ENCODE data around the gene METTL24.
"Not testable (repeated sequence)": the region's sequence is repeated elsewhere in the genome, so short reads cannot be mapped to it uniquely, and the experiment has no call there.

Gene METTL24

DNA sequence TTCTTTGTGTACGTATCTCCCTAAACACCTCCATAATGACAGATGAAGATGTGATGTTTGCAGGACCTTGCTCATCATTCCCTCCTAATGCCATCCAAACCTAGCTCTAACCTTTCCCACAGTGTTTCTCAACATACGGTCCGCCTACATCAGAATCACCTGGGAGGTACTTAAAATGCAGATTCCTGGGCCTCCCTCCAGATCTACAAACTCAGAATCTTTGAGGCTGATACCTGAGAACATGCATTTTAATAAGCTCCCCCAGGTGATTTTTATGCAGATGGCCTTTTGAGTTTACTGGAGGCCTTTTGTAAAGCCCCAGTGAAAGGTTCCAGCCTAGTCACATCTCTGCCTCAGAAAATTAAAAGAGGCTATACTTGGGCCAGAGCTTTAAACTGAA is 40.5 kb downstream of the METTL24 start:
- no peak for DNase-seq (ENCODE audit: extremely low read depth in 1 of 2, low read depth in 1 of 2)

DNA sequence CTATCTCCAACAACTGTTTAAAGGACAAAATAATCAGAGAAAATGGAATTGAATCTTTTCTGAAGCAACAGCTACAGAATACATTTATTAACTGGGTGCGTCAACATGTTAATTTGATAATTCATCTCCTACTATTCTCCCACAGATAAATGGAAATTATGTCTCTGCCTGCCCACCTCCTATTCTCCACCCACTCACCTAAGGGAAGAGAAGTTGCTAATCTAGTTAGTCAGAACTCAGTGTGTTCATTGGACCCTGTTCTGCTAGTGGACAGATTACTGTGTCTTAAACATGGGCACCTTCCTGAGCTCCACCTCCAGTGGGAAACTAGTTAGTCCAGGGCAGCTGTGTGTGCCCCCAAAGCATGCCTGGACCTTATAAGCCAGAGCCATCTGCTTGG is 41.0 kb downstream of the METTL24 start:
- DNase-seq (ENCODE audit: extremely low read depth in 1 of 2, low read depth in 1 of 2): no peak

DNA sequence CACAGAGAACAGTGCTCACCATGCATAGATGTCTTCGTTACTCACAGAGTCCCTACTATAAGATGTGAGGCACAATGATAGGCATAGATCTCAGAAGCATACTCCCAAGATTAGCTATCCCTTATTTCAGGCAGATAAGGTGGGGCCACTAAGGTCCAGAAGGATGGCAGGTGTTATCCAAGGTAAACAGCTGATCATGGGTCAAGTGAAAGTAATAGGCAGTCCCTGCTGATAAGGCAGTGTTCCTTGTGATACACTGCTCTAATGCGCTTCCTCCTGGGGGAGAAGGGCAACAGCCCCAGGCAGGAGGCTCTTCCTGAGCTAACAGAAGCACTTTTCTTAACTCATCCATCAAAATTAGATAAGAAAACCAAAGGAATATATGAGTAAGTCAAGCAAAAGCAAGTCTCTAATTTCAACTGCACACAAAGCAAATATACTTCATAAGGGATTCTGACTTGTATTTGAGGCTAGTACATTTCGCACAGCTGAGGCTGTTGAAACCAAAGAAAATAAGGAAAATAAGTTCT is 42.2 kb downstream of the METTL24 start:
- no peak for DNase-seq (ENCODE audit: extremely low read depth in 1 of 2, low read depth in 1 of 2)

DNA sequence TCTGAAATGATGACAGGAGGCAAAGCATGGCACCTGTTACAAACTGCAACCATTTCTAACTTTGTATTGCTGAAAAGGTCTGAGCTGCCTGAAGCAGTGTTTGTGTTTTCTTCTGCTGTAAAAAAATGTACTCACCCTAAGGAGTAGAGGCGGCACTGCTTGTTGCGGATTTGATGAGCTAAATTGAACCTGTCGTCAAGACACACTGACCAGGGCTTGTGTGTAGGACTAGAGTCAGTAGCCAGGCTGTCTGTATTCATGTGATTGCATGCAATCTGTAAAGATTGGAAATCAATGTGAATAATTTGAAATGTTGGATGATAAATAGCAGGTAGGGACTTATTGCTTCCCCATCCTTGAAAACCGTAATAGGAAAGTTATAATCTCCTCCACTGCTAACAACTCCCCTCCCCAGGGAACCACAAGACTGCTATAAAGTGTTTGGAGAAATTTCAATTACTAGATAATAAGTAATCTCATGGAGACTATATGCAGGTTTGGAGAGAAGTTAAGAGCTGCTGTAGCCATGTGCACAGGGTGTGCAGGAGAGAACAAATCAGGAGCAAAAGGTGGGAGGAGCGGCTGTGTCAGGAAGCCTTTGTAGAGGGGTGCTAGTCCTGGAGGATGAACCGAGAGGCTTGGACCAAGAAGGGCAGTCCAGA is 42.8 kb downstream of the METTL24 start:
- no peak for DNase-seq (ENCODE audit: extremely low read depth in 1 of 2, low read depth in 1 of 2)

DNA sequence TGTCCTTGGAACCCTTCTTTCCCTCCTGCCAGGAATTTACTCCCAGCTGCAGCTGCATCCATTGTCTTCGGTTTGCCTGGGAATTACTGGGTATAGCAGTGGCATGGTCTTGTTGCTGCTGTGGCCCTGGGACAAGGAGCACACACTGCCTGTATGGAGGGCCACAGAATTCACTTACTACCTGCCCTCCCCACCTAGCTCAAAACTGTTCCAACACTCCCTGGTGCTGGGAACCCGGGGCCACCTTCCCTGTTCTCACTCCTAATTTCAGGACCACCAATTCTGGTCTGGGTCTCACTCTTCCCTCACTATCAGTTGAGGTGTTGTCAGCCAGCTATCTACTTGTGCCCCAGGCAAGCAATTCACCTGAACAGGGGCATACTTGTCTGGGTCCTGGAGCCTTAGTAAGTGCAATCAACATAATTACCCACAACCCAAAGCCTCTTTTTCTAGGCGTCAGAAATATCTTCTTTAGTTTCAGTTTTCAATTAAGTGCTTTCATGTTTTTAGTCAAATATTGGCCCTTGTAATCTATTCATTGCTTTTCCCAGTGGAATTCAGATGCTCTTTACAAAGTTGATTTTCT is 47.2 kb downstream of the METTL24 start:
- DNase-seq (ENCODE audit: extremely low read depth in 1 of 2, low read depth in 1 of 2): no peak

DNA sequence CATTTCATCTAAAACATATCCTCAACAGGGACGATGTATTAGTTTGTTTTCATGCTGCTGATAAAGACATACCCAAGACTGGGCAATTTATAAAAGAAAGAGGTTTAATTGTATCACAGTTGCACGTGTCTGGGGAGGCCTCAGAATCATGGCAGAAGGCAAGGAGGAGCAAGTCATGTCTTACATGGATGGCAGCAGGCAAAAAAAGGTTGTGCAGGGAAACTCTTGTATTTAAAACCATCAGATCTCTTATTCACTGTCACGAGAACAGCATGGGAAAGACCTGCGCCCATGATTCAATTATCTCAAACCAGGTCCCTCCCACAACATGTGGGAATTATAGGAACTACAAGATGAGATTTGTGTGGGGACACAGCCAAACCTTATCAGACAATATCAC is 48.7 kb downstream of the METTL24 start:
- DNase-seq (ENCODE audit: extremely low read depth in 1 of 2, low read depth in 1 of 2): not testable (repeated sequence)

DNA sequence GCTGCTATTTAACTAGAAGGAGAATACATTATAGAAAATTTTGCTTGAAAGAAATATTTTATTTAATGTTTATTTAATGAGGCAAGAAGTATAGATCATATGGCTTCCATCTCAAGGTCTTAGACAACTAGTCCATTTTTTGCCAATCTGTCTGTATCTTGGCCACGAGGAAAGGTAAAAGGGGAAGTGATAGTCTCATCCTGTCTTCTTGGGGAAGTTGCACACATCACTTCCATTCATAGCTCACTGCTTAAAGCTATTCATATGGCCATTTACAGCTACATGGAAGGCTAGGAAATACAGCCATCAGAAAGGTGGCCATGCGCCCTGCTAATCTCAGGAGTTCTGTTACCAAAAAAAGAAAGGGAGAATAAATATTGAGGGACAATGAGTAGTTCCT is 50.8 kb downstream of the METTL24 start:
- no peak for DNase-seq (ENCODE audit: extremely low read depth in 1 of 2, low read depth in 1 of 2)

DNA sequence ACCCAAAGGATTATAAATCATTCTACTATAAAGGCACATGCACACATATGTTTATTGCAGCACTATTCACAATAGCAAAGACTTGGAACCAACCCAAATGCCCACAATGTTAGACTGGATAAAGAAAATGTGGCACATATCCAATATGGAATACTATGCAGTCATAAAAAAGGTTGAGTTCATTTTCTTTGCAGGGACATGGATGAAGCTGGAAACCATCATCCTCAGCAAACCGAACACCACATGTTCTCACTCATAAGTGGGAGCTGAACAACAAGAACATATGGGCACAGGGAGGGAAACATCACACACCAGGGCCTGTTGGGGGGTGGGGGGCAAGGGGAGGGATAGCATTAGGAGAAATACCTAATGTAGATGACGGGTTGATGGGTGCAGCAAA is 52.3 kb downstream of the METTL24 start:
- not testable (repeated sequence) for DNase-seq (ENCODE audit: extremely low read depth in 1 of 2, low read depth in 1 of 2)

DNA sequence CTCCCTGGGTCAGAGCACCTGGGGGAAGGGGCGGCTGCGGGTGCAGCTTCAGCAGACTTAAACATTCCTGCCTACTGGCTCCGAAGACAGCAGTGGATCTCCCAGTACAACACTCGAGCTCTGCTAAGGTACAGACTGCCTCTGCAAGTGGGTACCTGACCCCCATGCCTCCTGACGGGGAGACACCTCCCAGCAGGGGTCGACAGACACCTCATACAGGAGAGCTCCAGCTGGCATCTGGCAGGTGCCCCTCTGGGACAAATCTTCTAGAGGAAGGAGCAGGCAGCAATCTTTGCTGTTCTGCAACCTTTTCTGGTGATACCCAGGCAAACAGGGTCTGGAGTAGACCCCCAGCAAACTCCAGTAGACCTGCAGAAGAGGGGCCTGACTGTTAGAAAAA is 54.5 kb downstream of the METTL24 start:
- DNase-seq (ENCODE audit: extremely low read depth in 1 of 2, low read depth in 1 of 2): not testable (repeated sequence)

DNA sequence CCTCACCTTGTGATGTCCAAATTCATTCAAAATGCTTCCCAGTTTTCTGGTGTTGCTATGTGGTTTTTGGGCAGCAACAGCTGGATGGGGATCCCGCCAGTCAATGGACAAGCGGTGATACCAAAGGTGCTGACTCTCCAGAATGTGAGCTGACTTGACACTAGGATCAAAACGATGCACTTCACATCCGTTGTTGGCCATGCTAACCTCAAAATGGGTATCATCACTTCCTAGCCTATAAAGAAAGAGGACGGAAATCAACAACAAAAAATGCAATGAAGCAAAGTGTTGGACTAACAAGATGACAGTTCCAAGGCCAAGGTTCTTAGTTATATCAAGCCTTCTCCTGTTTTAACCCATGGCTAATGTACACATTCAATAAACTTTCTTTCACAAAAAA is 59.2 kb downstream of the METTL24 start:
- no peak for DNase-seq (ENCODE audit: extremely low read depth in 1 of 2, low read depth in 1 of 2)

DNA sequence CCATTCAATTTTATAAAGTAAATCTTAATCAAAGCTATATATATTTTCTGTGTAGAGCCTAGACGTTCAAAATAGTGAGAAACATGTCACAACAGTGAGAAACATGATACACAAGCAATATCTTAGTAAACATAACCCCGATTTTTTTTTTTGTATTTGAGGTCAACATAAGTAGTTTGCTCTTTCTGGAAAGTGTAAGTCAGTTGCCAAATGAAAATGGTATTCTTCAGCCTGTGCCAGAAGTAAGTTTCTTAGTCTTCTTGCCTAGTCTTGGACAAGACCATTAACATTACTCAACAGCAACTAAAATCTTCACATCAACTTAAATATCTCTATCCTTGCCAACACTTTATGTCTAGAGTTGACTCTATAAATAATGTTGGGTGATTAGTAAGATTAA is 59.7 kb downstream of the METTL24 start:
- DNase-seq (ENCODE audit: extremely low read depth in 1 of 2, low read depth in 1 of 2): no peak

DNA sequence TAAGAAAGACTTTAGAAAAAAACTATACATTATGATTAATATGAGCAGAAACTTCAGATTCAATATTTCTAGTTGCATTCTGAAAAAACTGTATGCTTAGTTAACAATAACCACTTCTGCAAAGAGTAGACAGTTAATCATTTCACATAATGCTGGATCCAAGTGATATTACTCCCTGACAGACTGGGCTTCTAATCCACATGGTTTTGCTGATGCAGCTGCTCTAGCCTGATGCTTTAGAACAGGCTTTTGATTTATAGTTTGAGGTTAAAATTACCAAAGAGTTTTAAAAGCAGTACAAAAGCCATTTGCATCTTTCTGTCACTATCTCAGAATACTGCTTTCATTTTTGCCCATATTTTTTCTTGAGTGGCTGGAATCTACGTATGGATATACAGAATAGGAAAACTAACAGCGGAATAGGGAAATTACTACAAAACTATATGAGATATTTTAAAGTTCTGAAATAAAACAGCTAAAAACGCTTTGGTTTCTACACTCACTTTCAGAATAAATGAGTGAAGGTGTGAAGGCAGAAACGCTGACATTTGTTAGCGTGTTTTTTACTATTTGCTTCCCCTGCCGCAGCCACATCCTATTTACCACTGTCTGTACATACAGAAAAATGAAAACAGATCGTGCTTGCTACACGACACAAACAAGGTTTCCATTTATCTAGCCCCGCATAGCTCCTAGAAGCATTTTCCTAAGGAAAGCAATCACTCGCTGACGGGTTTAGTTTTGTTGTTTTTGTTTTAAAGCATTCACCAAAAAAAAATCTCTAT is 61.7 kb downstream of the METTL24 start:
- no peak for DNase-seq (ENCODE audit: extremely low read depth in 1 of 2, low read depth in 1 of 2)

DNA sequence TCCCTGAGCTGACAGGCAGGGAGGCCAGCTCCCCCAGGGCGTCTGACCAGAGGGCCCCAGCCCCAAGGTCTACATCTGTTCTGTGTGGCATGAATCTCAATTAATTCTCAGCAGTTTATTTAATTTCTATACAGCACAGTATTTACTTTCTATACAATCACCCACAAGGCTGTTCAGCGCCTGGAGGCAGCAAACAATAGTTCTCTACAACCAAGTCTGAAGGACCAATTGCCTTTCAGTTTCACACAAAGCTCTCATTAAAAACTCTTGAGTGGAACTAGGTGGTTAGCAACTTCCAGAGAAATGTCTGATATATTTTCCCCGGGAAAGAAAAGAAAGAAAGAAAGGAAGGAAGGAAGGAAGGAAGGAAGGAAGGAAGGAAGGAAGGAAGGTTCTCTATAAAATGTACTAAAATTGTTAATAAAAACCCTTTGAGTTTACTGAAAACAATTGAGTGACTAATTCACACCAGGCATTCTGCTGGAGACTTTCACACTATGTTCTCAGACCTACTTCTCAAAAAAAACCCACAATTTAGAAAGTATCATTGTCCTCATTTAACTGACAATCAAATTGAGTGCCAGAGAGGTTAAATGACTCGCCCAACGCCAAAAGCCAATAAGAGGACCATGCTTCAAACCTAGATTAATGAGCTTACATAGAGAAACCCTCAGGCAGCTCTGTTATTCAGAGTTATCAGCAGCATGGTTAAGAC is 62.5 kb downstream of the METTL24 start:
- DNase-seq (ENCODE audit: extremely low read depth in 1 of 2, low read depth in 1 of 2): no peak

DNA sequence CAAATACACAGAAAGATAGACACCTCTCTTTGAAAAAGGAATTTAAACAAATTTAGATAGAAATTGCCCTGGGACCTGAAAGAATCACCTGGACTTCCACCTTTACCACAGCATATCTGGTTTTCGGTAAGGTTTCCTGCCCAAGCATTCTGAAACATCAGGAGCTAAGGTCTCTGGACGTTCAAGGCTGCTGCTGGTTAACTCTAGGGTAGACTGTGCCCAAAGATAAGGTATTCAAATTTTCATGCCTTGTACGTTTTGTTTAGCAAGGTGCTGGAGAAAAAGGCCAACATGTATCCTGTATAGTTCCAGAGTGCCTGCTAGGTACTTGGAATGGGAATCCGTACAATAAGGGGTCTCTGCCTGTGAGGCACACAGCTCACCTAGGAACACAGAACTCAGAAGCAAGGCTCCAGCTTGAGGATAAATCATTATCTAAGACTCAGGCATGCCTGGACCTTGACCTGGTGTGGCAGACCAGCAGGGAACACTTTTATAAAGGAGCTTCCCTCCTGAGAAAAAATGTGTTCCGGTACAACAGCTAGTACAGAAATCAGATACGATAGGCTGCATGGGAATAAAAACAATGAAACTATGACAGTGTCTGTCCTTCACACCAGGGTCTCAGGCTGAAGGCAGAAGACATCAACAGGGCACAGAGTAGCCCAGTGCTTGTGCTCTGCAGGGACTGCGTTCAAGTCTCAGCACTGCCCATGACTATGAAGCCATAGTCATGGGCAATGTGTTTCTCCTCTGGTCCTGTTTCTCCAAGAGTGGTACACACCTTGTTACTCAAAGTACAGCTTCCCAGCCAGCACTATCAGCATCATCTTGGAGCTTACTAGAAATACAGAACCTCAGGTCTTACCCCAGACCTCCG is 70.4 kb downstream of the METTL24 start:
- no peak for DNase-seq (ENCODE audit: extremely low read depth in 1 of 2, low read depth in 1 of 2)

DNA sequence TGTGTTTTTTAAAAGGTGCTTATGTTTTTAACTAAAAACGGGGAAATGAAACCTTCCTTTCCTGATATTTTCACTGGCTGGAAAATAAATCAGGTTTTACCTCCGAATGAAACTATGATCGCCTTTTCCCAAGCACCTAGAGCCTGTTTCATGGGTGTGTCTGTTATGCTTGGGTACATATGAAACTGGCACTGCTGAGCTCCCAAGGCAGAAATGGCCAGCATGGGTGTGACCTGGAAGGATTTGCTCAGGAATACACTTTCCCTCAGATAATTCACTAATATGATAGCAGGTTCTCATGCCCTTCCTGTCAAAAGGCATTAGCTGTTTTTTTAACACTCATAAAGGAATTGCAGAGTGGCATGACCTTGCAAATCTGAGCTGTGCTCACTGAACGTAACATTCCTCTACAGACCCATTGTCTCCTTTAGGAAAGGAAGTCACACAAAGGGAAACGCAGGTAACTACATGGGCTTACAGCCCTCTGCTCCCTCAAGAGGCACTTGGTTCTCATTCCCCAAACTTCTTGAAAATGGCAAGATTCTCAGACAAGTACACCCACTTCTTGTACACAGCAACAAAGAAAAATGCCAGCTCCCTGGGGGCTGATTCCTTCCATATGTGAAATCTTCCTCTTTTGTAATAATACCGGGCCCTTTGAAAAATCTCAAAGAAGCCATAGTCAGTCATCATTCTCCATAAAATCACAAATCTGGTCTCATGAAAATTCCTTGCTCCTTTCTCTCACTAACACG is 72.7 kb downstream of the METTL24 start:
- no peak for DNase-seq (ENCODE audit: extremely low read depth in 1 of 2, low read depth in 1 of 2)

DNA sequence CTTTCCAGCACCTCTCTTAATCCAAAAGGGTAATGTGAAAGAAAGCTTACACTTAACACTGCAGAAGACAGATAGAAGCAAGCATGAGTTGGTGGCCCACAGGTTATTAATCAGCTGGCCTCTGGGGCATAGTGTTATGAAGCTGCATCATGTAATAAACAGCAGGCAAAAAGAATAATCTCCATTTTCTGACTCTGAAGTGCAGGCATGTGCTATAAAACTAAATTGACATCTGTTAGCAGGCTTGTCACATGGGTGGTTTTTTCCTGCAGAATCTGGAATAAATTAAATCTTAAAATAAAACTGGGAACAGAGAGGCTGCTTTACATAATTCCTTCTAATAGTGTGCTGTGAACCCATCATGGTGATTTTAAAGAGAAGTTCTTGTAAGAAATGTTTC is 73.3 kb downstream of the METTL24 start:
- DNase-seq (ENCODE audit: extremely low read depth in 1 of 2, low read depth in 1 of 2): no peak

DNA sequence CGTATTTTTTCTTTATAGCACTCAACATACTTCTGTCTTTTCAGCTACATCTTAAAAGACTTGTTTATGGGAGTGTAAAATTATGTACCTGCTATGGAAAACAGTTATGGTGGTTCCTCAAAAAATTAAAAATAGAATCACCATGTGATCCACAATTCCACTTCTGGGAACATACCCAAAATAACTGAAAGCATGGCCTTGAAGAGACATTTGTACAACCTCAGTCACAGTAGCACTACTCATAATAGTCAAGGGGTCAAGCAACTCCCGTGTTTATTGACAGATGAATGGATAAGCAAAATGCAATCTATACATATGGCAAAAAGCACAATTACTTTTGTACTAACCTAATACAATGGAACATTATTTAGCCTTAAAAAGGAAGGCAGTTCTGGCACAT is 74.5 kb downstream of the METTL24 start:
- no peak for DNase-seq (ENCODE audit: extremely low read depth in 1 of 2, low read depth in 1 of 2)

DNA sequence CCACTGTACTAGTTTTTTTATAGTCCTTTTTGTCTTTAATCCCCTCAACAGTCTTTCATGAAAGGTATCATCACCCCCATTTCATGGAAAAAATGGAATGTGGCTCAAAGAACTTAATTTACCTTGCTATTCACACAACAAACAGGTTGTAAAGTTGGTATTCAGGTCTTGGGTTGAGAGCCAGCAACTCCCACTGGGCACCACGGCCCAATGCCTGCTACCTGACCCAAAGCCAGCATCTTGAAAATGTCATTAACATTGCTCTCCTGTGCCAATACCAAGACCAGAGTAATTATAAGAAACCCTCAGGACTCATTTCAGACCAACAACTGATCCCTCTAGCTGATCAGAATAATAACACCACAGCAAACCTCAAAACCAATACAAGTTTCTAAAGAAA is 75.7 kb downstream of the METTL24 start:
- DNase-seq (ENCODE audit: extremely low read depth in 1 of 2, low read depth in 1 of 2): no peak

DNA sequence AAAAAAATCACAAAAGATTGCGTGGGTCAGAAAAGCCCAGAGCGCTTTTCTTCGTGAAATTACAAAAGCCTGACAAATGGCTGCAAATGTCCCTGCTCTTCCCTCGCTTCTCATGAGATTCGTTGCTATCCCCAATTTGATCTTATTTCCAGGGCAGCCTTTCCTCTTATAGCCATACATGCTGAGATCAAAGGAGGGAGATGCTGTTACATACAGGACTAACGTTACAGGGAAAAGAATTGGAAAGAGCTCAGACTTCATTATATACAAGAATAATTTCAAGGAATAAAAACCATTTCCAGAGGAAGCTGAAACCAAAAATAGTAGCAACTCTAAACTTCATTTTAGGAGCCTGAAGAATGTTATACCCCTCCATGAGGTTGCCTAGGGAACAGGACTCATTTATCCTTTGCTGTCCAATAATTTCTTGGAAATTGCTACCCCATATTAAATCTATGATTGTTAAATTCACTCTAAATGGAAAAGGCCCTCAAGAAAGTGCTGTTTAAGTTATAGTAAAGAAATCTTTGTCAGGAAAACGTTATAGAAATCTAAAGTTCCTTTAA is 81.0 kb downstream of the METTL24 start:
- DNase-seq (ENCODE audit: extremely low read depth in 1 of 2, low read depth in 1 of 2): no peak

All from stimulated activated CD8-positive, alpha-beta memory T cell treated with anti-CD3 and anti-CD28 coated beads, Interleukin-7, amount 100 ng/mL, for 48 hours (primary cell).